SK-N-MC (cell line): ENCODE results near the gene DPP10.

ENCODE experiments used
- EZH2 ChIP-seq: fragments of 200-600 bp; sonication (generic); IDR thresholded peaks from one replicate; pipeline ENCODE4 v1.6.1; 2017; ENCODE audit warnings: antibody characterized with exemption
- FOXP2 ChIP-seq: optimal IDR thresholded peaks from 2 replicates; pipeline ENCODE3; 2011; ENCODE audit warnings: mild to moderate bottlenecking, moderate library complexity; ENCODE audit not compliant: insufficient read depth; ENCODE audit errors: extremely low read length, control extremely low read depth

- no peak for TF ChIP-seq EZH2
- no peak for TF ChIP-seq FOXP2
These were observed 641.3 kb downstream of the DPP10 start for GRCh38 chr2:115083711-115084110.
